HCT116 (cell line): Measurements from ENCODE around the gene RNFT1.
"Not testable (repeated sequence)": the region's sequence is repeated elsewhere in the genome, so short reads cannot be mapped to it uniquely, and the experiment has no call there.

ENCODE experiments used
- CEBPB ChIP-seq: IDR thresholded peaks from 2 replicates; pipeline ENCODE4 v1.6.1; 2012; ENCODE audit warnings: low read depth
- CTCF ChIP-seq, 3 experiments: fragments of 200-600 bp in 1 of 3; sonication (generic) in 1 of 3; IDR thresholded peaks in 2 of 3; conservative IDR thresholded peaks in 1 of 3; 2 replicates each; pipeline ENCODE4 v1.5.1; 2012 to 2017; ENCODE audit warnings: low read depth in 2 of 3, low read length in 2 of 3, antibody characterized with exemption in 1 of 3, borderline replicate concordance in 1 of 3, control low read depth in 1 of 3, mild to moderate bottlenecking in 1 of 3, mixed read lengths in 1 of 3, mixed run types in 1 of 3, moderate library complexity in 1 of 3; ENCODE audit not compliant: insufficient read depth in 1 of 3

GRCh38 chr17:60008377-60008776 lies 43.8 kb upstream of the RNFT1 start:
- not testable (repeated sequence) for TF ChIP-seq CTCF (IDR thresholded peaks at IDR 0.05 in 2 of 3, conservative IDR thresholded peaks at IDR 0.05 in 1 of 3; ENCODE audit: borderline replicate concordance in 1 of 3, insufficient read depth in 1 of 3, low read depth in 2 of 3, low read length in 2 of 3); CEBPB
